Neutrophil (primary cell): ENCODE data around the gene ASIP.
"Not testable (repeated sequence)": the region's sequence is repeated elsewhere in the genome, so short reads cannot be mapped to it uniquely, and the experiment has no call there.

Source experiments
- H3K27ac ChIP-seq: fragments of 200-600 bp; sonication (generic); 2 replicates; pipeline ENCODE4 v1.5.1; 2016; ENCODE audit warnings: mild to moderate bottlenecking, moderate library complexity
- H3K27me3 ChIP-seq: fragments of 200-600 bp; sonication (generic); 2 replicates; pipeline ENCODE4 v1.6.0; 2016; ENCODE audit warnings: mild to moderate bottlenecking
- H3K36me3 ChIP-seq: fragments of 200-600 bp; sonication (generic); 2 replicates; pipeline ENCODE4 v1.5.1; 2017
- H3K4me1 ChIP-seq, 2 experiments: fragments of 200-600 bp in 1 of 2; sonication (generic) in 1 of 2; 1 replicate in 1 of 2; 2 replicates in 1 of 2; pipeline versions ENCODE4 v1.5.1 to v1.6.1; 2013 to 2016; ENCODE audit warnings: low read depth in 1 of 2, low read length in 1 of 2, mild to moderate bottlenecking in 1 of 2, moderate library complexity in 1 of 2; ENCODE audit not compliant: control insufficient read depth in 1 of 2, insufficient read depth in 1 of 2
- H3K4me3 ChIP-seq, 2 experiments: fragments of 200-600 bp in 1 of 2; sonication (generic) in 1 of 2; 1 replicate in 1 of 2; 2 replicates in 1 of 2; pipeline ENCODE4 v1.5.1; 2013 to 2016; ENCODE audit warnings: low read depth in 1 of 2, low read length in 1 of 2, mild to moderate bottlenecking in 1 of 2, moderate library complexity in 1 of 2
- H3K9me3 ChIP-seq: fragments of 200-600 bp; sonication (generic); 2 replicates; pipeline ENCODE4 v1.5.1; 2016
- CTCF ChIP-seq: fragments of 200-600 bp; sonication (generic); IDR thresholded peaks from 2 replicates; pipeline ENCODE4 v1.5.1; 2016; ENCODE audit warnings: antibody characterized with exemption

The ASIP gene

DNA sequence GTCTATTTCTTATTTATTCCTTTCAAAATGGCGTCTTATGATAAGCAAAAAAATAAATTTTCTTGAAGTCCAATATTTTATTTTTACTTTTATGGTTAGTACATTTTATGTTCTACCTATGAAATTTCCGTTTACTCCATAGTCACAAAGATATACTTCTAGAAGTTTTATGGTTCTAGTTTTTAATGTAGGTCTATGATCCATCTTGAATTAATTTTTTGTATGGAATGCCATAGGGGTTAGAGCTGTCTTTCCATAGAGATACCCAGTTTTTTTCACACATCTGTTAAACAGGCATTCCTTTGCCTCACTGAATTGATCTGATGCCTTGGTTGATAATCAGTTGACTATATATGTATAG is 24.9 kb upstream of the ASIP start:
- no peak for TF ChIP-seq CTCF
- Histone ChIP-seq H3K27ac (no peak overlapping the region), H3K4me3 (peak overlapping the region in 1 of 2 experiments; percentile 50), H3K36me3 (no peaks in the 10 kb centered on the region), H3K4me1 (peaks cover 5 to 9% of the 10 kb centered on the region in 2 experiments), H3K9me3 (no peaks in the 10 kb centered on the region), H3K27me3 (peaks cover 80% of the 10 kb centered on the region)

GRCh38 chr20:34220561-34220960 is 20.7 kb upstream of the ASIP start:
- peaks cover 5 to 9% of the 10 kb centered on the region in 2 experiments for H3K4me1 ChIP-seq
- H3K36me3 ChIP-seq, result no peaks in the 10 kb centered on the region
- no peak for TF ChIP-seq CTCF
- peaks cover 51% of the 10 kb centered on the region for H3K27me3 ChIP-seq
- no peak overlapping the region for H3K27ac ChIP-seq
- no peaks in the 10 kb centered on the region for H3K9me3 ChIP-seq
- no peak overlapping the region for H3K4me3 ChIP-seq

DNA sequence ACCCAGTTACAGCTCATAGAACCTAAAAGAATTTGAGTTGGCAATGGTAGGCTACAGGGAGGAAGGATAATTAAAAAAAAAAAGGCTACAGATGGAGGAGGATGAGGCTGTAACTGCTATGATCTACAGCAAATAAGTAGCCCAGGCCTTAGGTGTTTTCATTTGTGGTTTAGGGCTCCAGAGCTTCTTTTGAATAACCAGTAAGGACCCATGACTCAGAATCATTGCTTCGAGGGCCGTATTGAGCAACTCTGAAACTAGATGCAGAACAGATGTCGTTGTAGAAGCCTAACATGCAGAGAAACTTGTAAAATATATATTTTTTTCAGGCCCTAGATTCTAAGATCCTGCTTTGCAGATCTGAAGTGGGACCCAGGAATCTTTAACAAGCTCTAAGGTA is 19.0 kb upstream of the ASIP start:
- Histone ChIP-seq H3K4me3 (no peak overlapping the region), H3K9me3 (no peaks in the 10 kb centered on the region), H3K36me3 (no peaks in the 10 kb centered on the region), H3K27ac (no peak overlapping the region), H3K4me1 (no peaks in the 10 kb centered on the region), H3K27me3 (peaks cover 35% of the 10 kb centered on the region)
- no peak for TF ChIP-seq CTCF

DNA sequence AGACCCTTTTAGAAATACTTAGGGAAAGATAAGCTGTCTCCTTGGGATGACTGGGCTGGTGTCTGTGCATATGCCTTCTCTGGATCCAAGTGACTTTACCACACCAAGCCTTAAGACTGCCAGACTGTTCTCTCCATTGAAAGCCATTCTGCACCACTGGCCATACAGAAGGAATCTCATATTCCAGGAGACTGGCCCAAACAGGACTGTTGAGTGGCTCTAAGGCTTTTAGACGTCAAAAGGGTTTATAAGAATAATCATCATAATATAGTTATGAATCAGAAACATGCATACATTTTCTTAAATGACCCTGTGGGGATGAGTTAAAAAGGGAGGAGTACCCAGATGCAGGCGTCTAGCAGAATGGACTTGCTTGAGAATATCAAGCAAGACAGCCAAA is 17.0 kb upstream of the ASIP start:
- peaks cover 14% of the 10 kb centered on the region for H3K27me3 ChIP-seq
- not testable (repeated sequence) for H3K27ac ChIP-seq, H3K36me3 ChIP-seq, H3K9me3 ChIP-seq, H3K4me1 ChIP-seq, H3K4me3 ChIP-seq

GRCh38 chr20:34231634-34232033 is 9.6 kb upstream of the ASIP start:
- no peaks in the 10 kb centered on the region for H3K4me1 ChIP-seq
- H3K36me3 ChIP-seq, result no peaks in the 10 kb centered on the region
- no peaks in the 10 kb centered on the region for H3K27me3 ChIP-seq
- no peak overlapping the region for H3K27ac ChIP-seq
- no peaks in the 10 kb centered on the region for H3K9me3 ChIP-seq
- TF ChIP-seq CTCF, result no peak
- no peak overlapping the region for H3K4me3 ChIP-seq

- no peaks in the 10 kb centered on the region for H3K36me3 ChIP-seq
- H3K27me3 ChIP-seq, result no peaks in the 10 kb centered on the region
- no peak for TF ChIP-seq CTCF
- H3K9me3 ChIP-seq, result no peaks in the 10 kb centered on the region
- no peaks in the 10 kb centered on the region for H3K4me1 ChIP-seq
- H3K4me3 ChIP-seq, result no peak overlapping the region
- no peak overlapping the region for H3K27ac ChIP-seq
Measured at GRCh38 chr20:34232494-34233087, 8.6 kb upstream of the ASIP start.
